Lower lobe of right lung (tissue), 2 donors: ENCODE data around the gene MNX1. TPM values are rescaled to one million over a fixed set of nuclear protein-coding genes. Genes with fewer than 3 reads are reported as not detected.

ENCODE experiments used
- ATAC-seq, 2 donors: fragments of 200-7000 bp; cut with Tn5 transposase; one replicate each; pipeline ENCODE4 v1.9.1; 2020 to 2022; ENCODE audit warnings: mild to moderate bottlenecking in 2 of 2, moderate library complexity in 2 of 2
- DNase-seq: peaks from one replicate; pipeline ENCODE4 v3.0.0-alpha.2; 2020
- H3K27ac ChIP-seq: fragments of 200-600 bp; one replicate; pipeline ENCODE4 v1.8.0; 2022
- H3K27me3 ChIP-seq: fragments of 200-600 bp; one replicate; pipeline ENCODE4 v1.8.0; 2022; ENCODE audit warnings: low read depth
- H3K36me3 ChIP-seq: fragments of 200-600 bp; one replicate; pipeline ENCODE4 v1.8.0; 2022; ENCODE audit warnings: mild to moderate bottlenecking
- H3K4me1 ChIP-seq: fragments of 200-600 bp; one replicate; pipeline ENCODE4 v1.8.0; 2022
- H3K4me3 ChIP-seq: fragments of 200-600 bp; one replicate; pipeline ENCODE4 v1.8.0; 2022; ENCODE audit warnings: mild to moderate bottlenecking
- H3K9me3 ChIP-seq: fragments of 200-600 bp; one replicate; pipeline ENCODE4 v1.8.0; 2022
- CTCF ChIP-seq: fragments of 200-600 bp; IDR thresholded peaks from one replicate; pipeline ENCODE4 v1.8.0; 2022; ENCODE audit warnings: antibody characterized with exemption, mild to moderate bottlenecking
- intact Hi-C: fragments of 100-400 bp; cut with DNase I; formaldehyde crosslinking; loops from one replicate; pipeline ENCODE4 v1.11.0; 2022
- total RNA-seq: library from RNA; stranded (reverse); fragmentation: NEBNext Ultra II Directional; extraction: Animal tissue kit (Norgen Biotek cat#: 25700); gene quantifications from one replicate; pipeline ENCODE4 v1.2.1, GENCODE V29; 2021
- donor health status: DM: no; HTN: yes; CAD: no; lungs with severe emphysema.

MNX1 gene
- total RNA-seq, 1 donor from 2014 or later = 0.74 TPM

- H3K4me1 ChIP-seq = no peaks in the 10 kb centered on the region
- DNase-seq = no peak
- intact Hi-C loops = no loop called here
- no peaks in the 10 kb centered on the region for H3K27me3 ChIP-seq
- H3K4me3 ChIP-seq = no peak overlapping the region
- H3K27ac ChIP-seq = no peak overlapping the region
- ATAC-seq = no peak
- H3K9me3 ChIP-seq = no peaks in the 10 kb centered on the region
- peak; percentile 30 for TF ChIP-seq CTCF
- H3K36me3 ChIP-seq = peaks cover 89% of the 10 kb centered on the region
Observed at GRCh38 chr7:156969972-156970420, 40.5 kb downstream of the MNX1 start.

- intact Hi-C loops = no loop called here
- DNase-seq = no peak
- H3K4me3 ChIP-seq = no peak overlapping the region
- peaks cover 94% of the 10 kb centered on the region for H3K36me3 ChIP-seq
- no peaks in the 10 kb centered on the region for H3K9me3 ChIP-seq
- no peaks in the 10 kb centered on the region for H3K27me3 ChIP-seq
- TF ChIP-seq CTCF = no peak
- H3K4me1 ChIP-seq = no peaks in the 10 kb centered on the region
- ATAC-seq = no peak
- H3K27ac ChIP-seq = no peak overlapping the region
Observed at GRCh38 chr7:156968183-156968582, 42.3 kb downstream of the MNX1 start.

GRCh38 chr7:156966387-156966786 lies 44.1 kb downstream of the MNX1 start:
- TF ChIP-seq CTCF = no peak
- H3K36me3 ChIP-seq = peaks cover 94% of the 10 kb centered on the region
- H3K27me3 ChIP-seq = no peaks in the 10 kb centered on the region

GRCh38 chr7:156964971-156965370 lies 45.5 kb downstream of the MNX1 start:
- intact Hi-C loops = no loop called here
- Histone ChIP-seq H3K9me3 (no peaks in the 10 kb centered on the region), H3K4me1 (no peaks in the 10 kb centered on the region), H3K36me3 (peaks cover 97% of the 10 kb centered on the region), H3K27ac (no peak overlapping the region), H3K4me3 (no peak overlapping the region), H3K27me3 (no peaks in the 10 kb centered on the region)
- TF ChIP-seq CTCF = no peak
- DNase-seq = no peak
- ATAC-seq = no peak

More at GRCh38 chr7:156966387-156966786, 44.1 kb downstream of the MNX1 start:
- H3K4me1 ChIP-seq = no peaks in the 10 kb centered on the region
- DNase-seq = no peak
- no peak for ATAC-seq
- H3K4me3 ChIP-seq = no peak overlapping the region
- no peaks in the 10 kb centered on the region for H3K9me3 ChIP-seq
- intact Hi-C loops = no loop called here
- H3K27ac ChIP-seq = no peak overlapping the region

GRCh38 chr7:156963472-156963871 lies 47.0 kb downstream of the MNX1 start:
- Histone ChIP-seq H3K27me3 (no peaks in the 10 kb centered on the region), H3K9me3 (no peaks in the 10 kb centered on the region), H3K27ac (no peak overlapping the region), H3K4me3 (no peak overlapping the region), H3K4me1 (no peaks in the 10 kb centered on the region), H3K36me3 (peaks cover 98% of the 10 kb centered on the region)
- no peak for ATAC-seq
- TF ChIP-seq CTCF = no peak
- intact Hi-C loops = no loop called here
- DNase-seq = no peak

GRCh38 chr7:156962897-156963296 lies 47.6 kb downstream of the MNX1 start:
- ATAC-seq (no peak), DNase-seq (no peak)
- Histone ChIP-seq H3K4me3 (no peak overlapping the region), H3K27ac (no peak overlapping the region), H3K9me3 (no peaks in the 10 kb centered on the region), H3K27me3 (no peaks in the 10 kb centered on the region), H3K36me3 (peaks cover 99% of the 10 kb centered on the region), H3K4me1 (no peaks in the 10 kb centered on the region)
- intact Hi-C loops = no loop called here
- no peak for TF ChIP-seq CTCF
